Type B pancreatic cell (in vitro differentiated cells): Measurements from ENCODE around the gene GRIK1. TPM values are rescaled to one million over a fixed set of nuclear protein-coding genes. Genes with fewer than 3 reads are reported as not detected.

ENCODE experiments used
- DNase-seq: peaks from one replicate; pipeline ENCODE4 v3.0.0; 2021; ENCODE audit warnings: mixed read lengths; ENCODE audit not compliant: unreplicated experiment; ENCODE audit errors: extremely low spot score
- H3K27ac Mint-ChIP-seq: 2 replicates; pipeline ENCODE4 v1.8.0; 2021; ENCODE audit warnings: mild to moderate bottlenecking, mixed read lengths
- H3K27me3 Mint-ChIP-seq: 2 replicates; pipeline ENCODE4 v1.8.0; 2021; ENCODE audit warnings: mixed read lengths
- H3K36me3 Mint-ChIP-seq: 2 replicates; pipeline ENCODE4 v1.8.0; 2021; ENCODE audit warnings: mixed read lengths
- H3K4me1 Mint-ChIP-seq: one replicate; pipeline ENCODE4 v1.8.0; 2021; ENCODE audit warnings: mixed read lengths; ENCODE audit not compliant: unreplicated experiment
- H3K4me3 Mint-ChIP-seq: 2 replicates; pipeline ENCODE4 v1.8.0; 2021; ENCODE audit warnings: mild to moderate bottlenecking, mixed read lengths
- H3K9me3 Mint-ChIP-seq: 2 replicates; pipeline ENCODE4 v1.8.0; 2021; ENCODE audit warnings: mixed read lengths
- CTCF ChIP-seq: fragments of 200-600 bp; sonication (generic); conservative IDR thresholded peaks from 2 replicates; pipeline ENCODE4 v1.5.0; 2021; ENCODE audit warnings: antibody characterized with exemption, mild to moderate bottlenecking
- total RNA-seq: library from RNA; stranded (reverse); gene quantifications from 2 replicates; pipeline ENCODE4 v1.2.1, GENCODE V29; 2021; ENCODE audit warnings: low replicate concordance

Gene GRIK1
- total RNA-seq, 1 donor from 2014 or later, result 6.1 TPM

- Mint-ChIP-seq H3K36me3 (peaks cover 7% of the 10 kb centered on the region), H3K4me3 (no peak overlapping the region), H3K27me3 (peaks cover 17% of the 10 kb centered on the region), H3K9me3 (no peaks in the 10 kb centered on the region), H3K27ac (no peak overlapping the region), H3K4me1 (peaks cover 14% of the 10 kb centered on the region)
- TF ChIP-seq CTCF, result no peak
- no peak for DNase-seq
Measured at GRCh38 chr21:29661672-29662442, 277.9 kb downstream of the GRIK1 start.

DNA sequence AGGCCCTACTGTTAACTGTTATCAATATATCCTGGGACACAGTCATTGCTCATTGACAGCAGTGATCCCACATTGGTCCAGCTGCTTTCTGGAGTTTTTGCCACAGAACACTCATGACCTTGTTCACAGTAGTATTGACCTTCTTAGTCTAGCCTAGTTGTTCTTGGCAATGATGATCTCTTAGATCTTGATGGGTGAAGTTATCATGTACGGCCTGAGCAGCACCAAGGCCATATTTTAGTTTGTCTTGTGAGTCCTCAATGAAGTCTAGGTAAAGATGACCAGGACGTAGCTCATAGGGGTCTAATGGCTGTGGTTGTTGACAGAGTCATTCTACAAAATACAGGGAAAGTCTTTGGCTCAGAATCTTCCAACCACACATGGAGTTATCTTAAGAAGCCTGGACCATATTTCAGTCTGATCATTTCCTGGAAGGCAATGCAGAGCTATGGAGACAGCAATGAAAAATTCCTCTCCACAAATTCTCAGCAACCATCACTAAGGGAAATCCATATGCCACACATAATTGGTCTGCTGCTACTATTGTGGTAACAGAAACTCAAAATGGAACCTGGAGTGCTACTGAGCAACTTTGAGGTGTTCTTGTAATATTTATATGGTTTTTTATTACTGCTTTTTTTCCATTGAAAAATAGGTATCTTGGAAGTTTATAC lies 279.6 kb downstream of the GRIK1 start:
- H3K27me3 Mint-ChIP-seq, result peaks cover 25% of the 10 kb centered on the region
- H3K27ac Mint-ChIP-seq, result no peak overlapping the region
- DNase-seq, result no peak
- TF ChIP-seq CTCF, result no peak
- peaks cover 4% of the 10 kb centered on the region for H3K9me3 Mint-ChIP-seq
- peaks cover 7% of the 10 kb centered on the region for H3K36me3 Mint-ChIP-seq
- H3K4me3 Mint-ChIP-seq, result no peak overlapping the region
- H3K4me1 Mint-ChIP-seq, result peaks cover 19% of the 10 kb centered on the region

GRCh38 chr21:29658934-29659203 lies 280.9 kb downstream of the GRIK1 start:
- H3K4me3 Mint-ChIP-seq, result no peak overlapping the region
- H3K27me3 Mint-ChIP-seq, result peaks cover 29% of the 10 kb centered on the region
- no peak for TF ChIP-seq CTCF
- peaks cover 25% of the 10 kb centered on the region for H3K4me1 Mint-ChIP-seq
- DNase-seq, result no peak
- no peak overlapping the region for H3K27ac Mint-ChIP-seq
- H3K36me3 Mint-ChIP-seq, result peaks cover 7% of the 10 kb centered on the region
- H3K9me3 Mint-ChIP-seq, result peaks cover 4% of the 10 kb centered on the region

GRCh38 chr21:29658177-29658933 lies 281.4 kb downstream of the GRIK1 start:
- no peak for DNase-seq
- Mint-ChIP-seq H3K4me1 (peaks cover 20% of the 10 kb centered on the region), H3K4me3 (no peak overlapping the region), H3K27ac (no peak overlapping the region), H3K36me3 (peaks cover 7% of the 10 kb centered on the region), H3K9me3 (peaks cover 4% of the 10 kb centered on the region), H3K27me3 (peaks cover 26% of the 10 kb centered on the region)
- TF ChIP-seq CTCF, result no peak

DNA sequence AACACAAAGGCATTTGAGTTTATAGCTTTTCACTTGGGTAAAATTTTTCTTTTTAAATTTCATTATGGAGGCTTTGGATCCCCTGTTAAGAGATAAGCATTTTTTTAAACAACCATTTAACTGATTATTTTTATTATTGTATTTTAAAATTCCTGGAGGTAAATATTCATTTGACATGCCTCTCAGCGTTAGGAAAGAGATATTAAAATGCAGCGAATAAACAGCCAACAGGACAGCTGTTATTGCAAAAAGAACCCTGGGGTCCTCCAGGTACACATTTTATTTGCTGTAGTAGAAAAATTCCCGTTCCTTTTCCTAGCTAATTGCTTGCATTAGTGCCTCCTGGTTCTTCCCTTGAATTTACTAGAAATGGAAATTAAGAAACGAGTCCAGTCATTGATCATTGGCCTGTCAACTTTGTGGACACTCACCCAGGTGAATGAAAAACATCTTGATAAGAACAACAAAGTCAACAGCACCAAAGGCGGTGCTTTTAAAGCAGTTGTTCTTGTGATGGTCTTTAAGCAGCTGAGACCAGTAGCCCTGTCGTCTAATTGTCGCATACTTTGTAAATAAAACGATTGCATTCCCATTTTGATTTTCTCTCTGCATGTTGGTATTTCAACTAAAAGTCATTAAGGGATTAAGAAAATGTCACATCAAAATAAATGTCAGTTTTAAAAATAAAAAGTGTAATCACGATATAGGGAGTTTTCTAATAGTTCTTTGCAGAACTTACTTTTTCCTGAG lies 282.4 kb downstream of the GRIK1 start:
- no peak for DNase-seq
- Mint-ChIP-seq H3K36me3 (peaks cover 7% of the 10 kb centered on the region), H3K4me1 (peaks cover 20% of the 10 kb centered on the region), H3K27me3 (peaks cover 32% of the 10 kb centered on the region), H3K27ac (no peak overlapping the region), H3K9me3 (peaks cover 4% of the 10 kb centered on the region), H3K4me3 (peak overlapping the region; percentile 57)
- no peak for TF ChIP-seq CTCF
